Measurements from ENCODE around the gene MGAT4A. TPM values are rescaled to one million over a fixed set of nuclear protein-coding genes. Genes with fewer than 3 reads are reported as not detected.

The MGAT4A gene
- total RNA-seq, 2 experiments from 2014 or later: 200 to 204 TPM

- CTCF ChIA-PET: no interaction called here
- H3K27ac Mint-ChIP-seq: peak overlapping the region; percentile 94
- no peak overlapping the region for H3K4me3 ChIP-seq (ENCODE audit: low read length)
- ATAC-seq (ENCODE audit: poor library complexity) (no peak), DNase-seq (no peak)
- H3K4me3 Mint-ChIP-seq: no peak overlapping the region
- no peak for TF ChIP-seq CTCF (IDR thresholded peaks at IDR 0.05)
- POLR2A ChIA-PET: interaction anchor here (0.6 kb wide), 1 partner anchor 108 kb away, joined by 3 read pairs; no protein-coding TSS in a partner anchor
- H3K27me3 ChIP-seq (ENCODE audit: control insufficient read depth in 1 of 2, insufficient read depth in 2 of 2, low read length in 2 of 2): no peaks in the 10 kb centered on the region
- H3K27me3 Mint-ChIP-seq: no peaks in the 10 kb centered on the region
- H3K9me3 Mint-ChIP-seq: no peaks in the 10 kb centered on the region
- intact Hi-C loops (cut with DNase I, micrococcal nuclease): no loop called here
- no peak overlapping the region for H3K27ac ChIP-seq (ENCODE audit: low read depth in 1 of 2, low read length in 2 of 2)
- H3K36me3 Mint-ChIP-seq (ENCODE audit: low read depth): peaks cover 6% of the 10 kb centered on the region
- no peaks in the 10 kb centered on the region for H3K9me3 ChIP-seq (ENCODE audit: control insufficient read depth in 1 of 2, insufficient read depth in 1 of 2, low read length in 2 of 2)
- H3K36me3 ChIP-seq (ENCODE audit: insufficient read depth, low read length): no peaks in the 10 kb centered on the region
- peaks cover 83% of the 10 kb centered on the region for H3K4me1 Mint-ChIP-seq (ENCODE audit: low read depth)
- peaks cover 74% of the 10 kb centered on the region for H3K4me1 ChIP-seq (ENCODE audit: insufficient read depth, low read length)
These were observed 33.6 kb upstream of the MGAT4A start for GRCh38 chr2:98764499-98764898.

- Mint-ChIP-seq H3K4me1 (ENCODE audit: low read depth) (peaks cover 82% of the 10 kb centered on the region), H3K27ac (peak overlapping the region; percentile 94), H3K4me3 (no peak overlapping the region), H3K9me3 (no peaks in the 10 kb centered on the region), H3K36me3 (ENCODE audit: low read depth) (peaks cover 6% of the 10 kb centered on the region), H3K27me3 (no peaks in the 10 kb centered on the region)
- ChIA-PET CTCF (interaction anchor here (1.1 kb wide), 1 partner anchor 114 kb away, joined by 3 read pairs; no protein-coding TSS in a partner anchor), POLR2A (no interaction called here)
- H3K27me3 ChIP-seq (ENCODE audit: control insufficient read depth in 1 of 2, insufficient read depth in 2 of 2, low read length in 2 of 2): no peaks in the 10 kb centered on the region
- DNase-seq: no peak
- ATAC-seq (ENCODE audit: poor library complexity): no peak
- H3K36me3 ChIP-seq (ENCODE audit: insufficient read depth, low read length): no peaks in the 10 kb centered on the region
- TF ChIP-seq CTCF (IDR thresholded peaks at IDR 0.05): no peak
- peaks cover 71% of the 10 kb centered on the region for H3K4me1 ChIP-seq (ENCODE audit: insufficient read depth, low read length)
- no peak overlapping the region for H3K27ac ChIP-seq (ENCODE audit: low read depth in 1 of 2, low read length in 2 of 2)
- intact Hi-C loops (cut with DNase I, micrococcal nuclease): no loop called here
- H3K9me3 ChIP-seq (ENCODE audit: control insufficient read depth in 1 of 2, insufficient read depth in 1 of 2, low read length in 2 of 2): no peaks in the 10 kb centered on the region
- no peak overlapping the region for H3K4me3 ChIP-seq (ENCODE audit: low read length)
These were observed 32.4 kb upstream of the MGAT4A start for GRCh38 chr2:98763209-98763951.

GRCh38 chr2:98761909-98762308 is 31.0 kb upstream of the MGAT4A start:
- Histone ChIP-seq H3K4me1 (ENCODE audit: insufficient read depth, low read length) (peaks cover 71% of the 10 kb centered on the region), H3K36me3 (ENCODE audit: insufficient read depth, low read length) (no peaks in the 10 kb centered on the region), H3K4me3 (ENCODE audit: low read length) (no peak overlapping the region), H3K27me3 (ENCODE audit: control insufficient read depth in 1 of 2, insufficient read depth in 2 of 2, low read length in 2 of 2) (no peaks in the 10 kb centered on the region), H3K9me3 (ENCODE audit: control insufficient read depth in 1 of 2, insufficient read depth in 1 of 2, low read length in 2 of 2) (no peaks in the 10 kb centered on the region), H3K27ac (ENCODE audit: low read depth in 1 of 2, low read length in 2 of 2) (peak overlapping the region; percentile 26 to 68)
- Mint-ChIP-seq H3K27me3 (no peaks in the 10 kb centered on the region), H3K27ac (peak overlapping the region; percentile 94), H3K4me1 (ENCODE audit: low read depth) (peaks cover 88% of the 10 kb centered on the region), H3K9me3 (no peaks in the 10 kb centered on the region), H3K36me3 (ENCODE audit: low read depth) (peaks cover 6% of the 10 kb centered on the region), H3K4me3 (no peak overlapping the region)
- ChIA-PET CTCF (interaction anchor here (0.6 to 2.2 kb wide), 3 partner anchors 10 to 113 kb away, joined by 4 to 8 read pairs (median 5); partner anchors contain the start of gene MGAT4A), POLR2A (interaction anchor here (0.7 to 6.1 kb wide), 5 partner anchors 9 to 102 kb away, joined by 3 to 129 read pairs (median 5); partner anchors contain the start of gene MGAT4A)
- DNase-seq (no peak), ATAC-seq (ENCODE audit: poor library complexity) (no peak)
- TF ChIP-seq CTCF (IDR thresholded peaks at IDR 0.05): no peak
- intact Hi-C loops (cut with DNase I, micrococcal nuclease): loop anchor here in 1 of 2 experiments (1.0 to 2.0 kb wide), 2 partner anchors 9 to 17 kb away; no protein-coding TSS in a partner anchor
